GM12878 (cell line): ENCODE data around the gene ZNF311.

ENCODE experiments used
- BCL3 ChIP-seq: IDR thresholded peaks from 2 replicates; pipeline ENCODE4 v1.6.1; 2011; ENCODE audit warnings: borderline replicate concordance, low read depth, mild to moderate bottlenecking, moderate library complexity, low read length; ENCODE audit not compliant: insufficient read depth, poor library complexity, severe bottlenecking
- CEBPB ChIP-seq, 2 experiments: fragments of 150-350 bp in 1 of 2; IDR thresholded peaks; 2 replicates each; pipeline ENCODE4 v1.6.1; 2012 to 2014; ENCODE audit warnings: low read depth in 2 of 2, low read length in 2 of 2, borderline replicate concordance in 1 of 2, inconsistent platforms in 1 of 2
- CHD2 ChIP-seq: IDR thresholded peaks from 2 replicates; pipeline ENCODE4 v1.6.1; 2011; ENCODE audit warnings: low read depth, low read length, improper control_type of control experiment, borderline replicate concordance
- ETV6 ChIP-seq, 2 experiments: fragments of 450-650 bp in 1 of 2; IDR thresholded peaks in 1 of 2; conservative IDR thresholded peaks in 1 of 2; 2 replicates each; pipeline ENCODE4 v1.6.1; 2014; ENCODE audit warnings: antibody characterized with exemption in 1 of 2, borderline replicate concordance in 1 of 2, low read depth in 1 of 2, mild to moderate bottlenecking in 1 of 2, moderate library complexity in 1 of 2
- MEF2A ChIP-seq: IDR thresholded peaks from 2 replicates; pipeline ENCODE4 v1.6.1; 2011; ENCODE audit warnings: low read depth, mild to moderate bottlenecking, low read length, moderate library complexity; ENCODE audit not compliant: insufficient read depth
- POLR2A ChIP-seq: IDR thresholded peaks from 2 replicates; pipeline ENCODE4 v1.6.1; 2011; ENCODE audit warnings: low read depth, mild to moderate bottlenecking, low read length
- SMC3 ChIP-seq: IDR thresholded peaks from 2 replicates; pipeline ENCODE4 v1.6.1; 2011; ENCODE audit warnings: low read length, improper control_type of control experiment, borderline replicate concordance
- TAF1 ChIP-seq: IDR thresholded peaks from 2 replicates; pipeline ENCODE4 v1.6.1; 2011; ENCODE audit warnings: mild to moderate bottlenecking, low read depth, low read length, borderline replicate concordance
- USF2 ChIP-seq: IDR thresholded peaks from 2 replicates; pipeline ENCODE4 v1.6.1; 2011; ENCODE audit warnings: low read depth, low read length, improper control_type of control experiment, borderline replicate concordance
- YBX1 ChIP-seq: fragments of 450-650 bp; IDR thresholded peaks from 2 replicates; pipeline ENCODE4 v1.6.1; 2016; ENCODE audit warnings: antibody characterized with exemption
- ZNF592 ChIP-seq: fragments of 450-650 bp; IDR thresholded peaks from 2 replicates; pipeline ENCODE4 v1.6.1; 2017; ENCODE audit warnings: mild to moderate bottlenecking, moderate library complexity
- TF ChIP-seq, protein P1 (sequence below), 3 experiments: IDR thresholded peaks in 2 of 3; conservative IDR thresholded peaks in 1 of 3; 2 replicates each; pipeline ENCODE4 v1.5.1; 2011; ENCODE audit warnings: low read depth in 3 of 3, low read length in 3 of 3, mild to moderate bottlenecking in 3 of 3, control low read depth in 2 of 3, moderate library complexity in 2 of 3, inconsistent platforms in 1 of 3, mixed read lengths in 1 of 3; ENCODE audit not compliant: control insufficient read depth in 2 of 3, insufficient read depth in 1 of 3; ENCODE audit errors: extremely low read depth in 1 of 3

DNA sequence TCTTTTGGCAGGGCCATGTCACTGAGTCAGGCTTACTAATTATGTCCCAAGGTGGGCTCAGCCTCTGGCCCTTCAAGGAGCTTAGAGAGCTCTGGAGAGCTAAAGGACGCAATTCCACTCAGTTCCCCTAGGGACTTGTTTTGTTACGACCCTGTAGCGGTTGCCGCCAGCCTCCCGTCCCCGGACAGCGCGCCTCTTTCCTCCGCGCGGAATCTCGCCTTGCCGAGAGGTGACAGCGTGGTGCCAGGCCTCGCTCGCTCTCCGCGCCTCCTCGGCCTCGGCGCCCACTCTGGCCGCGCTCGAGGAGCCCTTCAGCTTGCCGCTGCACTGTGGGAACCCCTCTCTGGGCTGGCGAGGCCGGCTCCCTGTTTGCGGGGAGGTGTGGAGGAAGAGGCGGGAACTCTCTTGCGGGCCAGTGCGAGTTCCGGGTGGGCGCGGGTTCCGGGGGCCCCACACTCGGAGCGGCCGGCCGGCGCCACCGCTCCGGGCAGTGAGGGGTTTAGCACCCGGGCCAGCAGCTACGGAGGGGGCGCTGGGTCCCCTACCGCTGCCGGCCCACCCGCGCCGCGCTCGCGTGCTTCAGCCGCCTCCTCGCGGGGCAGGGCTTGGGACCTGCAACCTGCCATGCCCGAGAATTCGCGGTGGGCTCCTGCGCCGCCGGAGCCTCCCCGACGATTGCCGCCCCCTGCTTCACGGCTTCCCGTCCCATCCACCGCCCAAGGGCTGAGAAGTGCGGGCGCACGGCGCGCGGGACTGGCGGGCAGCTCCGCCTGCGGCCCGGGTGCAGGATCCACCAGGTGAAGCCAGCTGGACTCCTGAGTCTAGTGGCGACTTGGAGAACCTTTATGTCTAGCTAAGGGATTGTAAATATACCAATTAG, 9.9 kb upstream of the ZNF311 start:
- no peak for TF ChIP-seq POLR2A
- no peak for TF ChIP-seq USF2
- no peak for TF ChIP-seq SMC3
- TF ChIP-seq TAF1, result no peak
- TF ChIP-seq YBX1, result no peak
- TF ChIP-seq, protein P1, sequence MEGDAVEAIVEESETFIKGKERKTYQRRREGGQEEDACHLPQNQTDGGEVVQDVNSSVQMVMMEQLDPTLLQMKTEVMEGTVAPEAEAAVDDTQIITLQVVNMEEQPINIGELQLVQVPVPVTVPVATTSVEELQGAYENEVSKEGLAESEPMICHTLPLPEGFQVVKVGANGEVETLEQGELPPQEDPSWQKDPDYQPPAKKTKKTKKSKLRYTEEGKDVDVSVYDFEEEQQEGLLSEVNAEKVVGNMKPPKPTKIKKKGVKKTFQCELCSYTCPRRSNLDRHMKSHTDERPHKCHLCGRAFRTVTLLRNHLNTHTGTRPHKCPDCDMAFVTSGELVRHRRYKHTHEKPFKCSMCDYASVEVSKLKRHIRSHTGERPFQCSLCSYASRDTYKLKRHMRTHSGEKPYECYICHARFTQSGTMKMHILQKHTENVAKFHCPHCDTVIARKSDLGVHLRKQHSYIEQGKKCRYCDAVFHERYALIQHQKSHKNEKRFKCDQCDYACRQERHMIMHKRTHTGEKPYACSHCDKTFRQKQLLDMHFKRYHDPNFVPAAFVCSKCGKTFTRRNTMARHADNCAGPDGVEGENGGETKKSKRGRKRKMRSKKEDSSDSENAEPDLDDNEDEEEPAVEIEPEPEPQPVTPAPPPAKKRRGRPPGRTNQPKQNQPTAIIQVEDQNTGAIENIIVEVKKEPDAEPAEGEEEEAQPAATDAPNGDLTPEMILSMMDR (IDR thresholded peaks at IDR 0.05 in 2 of 3, conservative IDR thresholded peaks at IDR 0.05 in 1 of 3; ENCODE audit: control insufficient read depth in 2 of 3, extremely low read depth in 1 of 3, insufficient read depth in 1 of 3, low read depth in 3 of 3, low read length in 3 of 3), result no peak
- TF ChIP-seq BCL3, result no peak
- no peak for TF ChIP-seq CHD2
- TF ChIP-seq CEBPB (IDR thresholded peaks at IDR 0.05; ENCODE audit: borderline replicate concordance in 1 of 2, low read depth in 2 of 2, low read length in 2 of 2), result no peak
- TF ChIP-seq MEF2A, result no peak
- no peak for TF ChIP-seq ETV6 (conservative IDR thresholded peaks at IDR 0.05 in 1 of 2, IDR thresholded peaks at IDR 0.05 in 1 of 2; ENCODE audit: borderline replicate concordance in 1 of 2, low read depth in 1 of 2)
- no peak for TF ChIP-seq ZNF592
